ENCODE measurements around the gene CACNA1A.

Gene CACNA1A

GRCh38 chr19:13270514-13271105 is 235.7 kb downstream of the CACNA1A start:
- no peak overlapping the region for H3K4me2 ChIP-seq (ENCODE audit: low read length)
- H3K27me3 ChIP-seq (ENCODE audit: insufficient read depth, low read length): no peaks in the 10 kb centered on the region
- no peak overlapping the region for H2AFZ ChIP-seq (ENCODE audit: low read length)
- no peak overlapping the region for H3K27ac ChIP-seq (ENCODE audit: low read depth, low read length, poor library complexity, severe bottlenecking)
- H3K9ac ChIP-seq (ENCODE audit: low read length): no peak overlapping the region
- no peaks in the 10 kb centered on the region for H3K9me2 ChIP-seq (ENCODE audit: low read depth, low read length)
- no peaks in the 10 kb centered on the region for H4K20me1 ChIP-seq (ENCODE audit: insufficient read depth, low read length)
- no peaks in the 10 kb centered on the region for H3K9me3 ChIP-seq (ENCODE audit: low read length)
- TF ChIP-seq EZH2 (IDR thresholded peaks at IDR 0.05; ENCODE audit: borderline replicate concordance, low read length): no peak
- no peak for TF ChIP-seq CTCF (IDR thresholded peaks at IDR 0.05; ENCODE audit: low read length)
- no peaks in the 10 kb centered on the region for H3F3A ChIP-seq (ENCODE audit: insufficient read depth, low read length)
- no peaks in the 10 kb centered on the region for H3K36me3 ChIP-seq (ENCODE audit: insufficient read depth, low read length)
- no peaks in the 10 kb centered on the region for H3K79me2 ChIP-seq (ENCODE audit: insufficient read depth, low read length)
- no peaks in the 10 kb centered on the region for H3K4me1 ChIP-seq (ENCODE audit: insufficient read depth, low read length, severe bottlenecking)
- H3K4me3 ChIP-seq (ENCODE audit: low read depth, low read length, poor library complexity, severe bottlenecking): no peak overlapping the region

- Histone ChIP-seq H3K79me2 (ENCODE audit: insufficient read depth, low read length) (no peaks in the 10 kb centered on the region), H3F3A (ENCODE audit: insufficient read depth, low read length) (no peaks in the 10 kb centered on the region), H2AFZ (ENCODE audit: low read length) (no peak overlapping the region), H3K9ac (ENCODE audit: low read length) (no peak overlapping the region), H3K27ac (ENCODE audit: low read depth, low read length, poor library complexity, severe bottlenecking) (no peak overlapping the region), H4K20me1 (ENCODE audit: insufficient read depth, low read length) (no peaks in the 10 kb centered on the region), H3K27me3 (ENCODE audit: insufficient read depth, low read length) (no peaks in the 10 kb centered on the region), H3K36me3 (ENCODE audit: insufficient read depth, low read length) (no peaks in the 10 kb centered on the region), H3K4me3 (ENCODE audit: low read depth, low read length, poor library complexity, severe bottlenecking) (no peak overlapping the region), H3K9me2 (ENCODE audit: low read depth, low read length) (no peaks in the 10 kb centered on the region), H3K4me1 (ENCODE audit: insufficient read depth, low read length, severe bottlenecking) (no peaks in the 10 kb centered on the region), H3K4me2 (ENCODE audit: low read length) (no peak overlapping the region), H3K9me3 (ENCODE audit: low read length) (no peaks in the 10 kb centered on the region)
- TF ChIP-seq CTCF (IDR thresholded peaks at IDR 0.05; ENCODE audit: low read length): no peak
Measured at GRCh38 chr19:13269348-13269747, 236.9 kb downstream of the CACNA1A start.

- no peak overlapping the region for H3K4me3 ChIP-seq (ENCODE audit: low read depth, low read length, poor library complexity, severe bottlenecking)
- H3K4me1 ChIP-seq (ENCODE audit: insufficient read depth, low read length, severe bottlenecking): no peaks in the 10 kb centered on the region
- no peak overlapping the region for H3K4me2 ChIP-seq (ENCODE audit: low read length)
- no peaks in the 10 kb centered on the region; the same call in 1 of the 2 replicates for H3K27me3 ChIP-seq (ENCODE audit: insufficient read depth, low read length)
- no peaks in the 10 kb centered on the region for H3K36me3 ChIP-seq (ENCODE audit: insufficient read depth, low read length)
- H3K9ac ChIP-seq (ENCODE audit: low read length): no peak overlapping the region
- H3K27ac ChIP-seq (ENCODE audit: low read depth, low read length, poor library complexity, severe bottlenecking): no peak overlapping the region
- no peaks in the 10 kb centered on the region for H3K79me2 ChIP-seq (ENCODE audit: insufficient read depth, low read length)
- no peaks in the 10 kb centered on the region for H3F3A ChIP-seq (ENCODE audit: insufficient read depth, low read length)
- H3K9me3 ChIP-seq (ENCODE audit: low read length): no peaks in the 10 kb centered on the region
- no peaks in the 10 kb centered on the region for H3K9me2 ChIP-seq (ENCODE audit: low read depth, low read length)
- TF ChIP-seq CTCF (IDR thresholded peaks at IDR 0.05; ENCODE audit: low read length) (no peak), EZH2 (IDR thresholded peaks at IDR 0.05; ENCODE audit: borderline replicate concordance, low read length) (no peak)
- no peaks in the 10 kb centered on the region for H4K20me1 ChIP-seq (ENCODE audit: insufficient read depth, low read length)
- H2AFZ ChIP-seq (ENCODE audit: low read length): no peak overlapping the region
Measured at GRCh38 chr19:13267889-13268288, 238.4 kb downstream of the CACNA1A start.
